Rectal smooth muscle tissue (tissue), 1 donor: ENCODE data around the gene APH1A.
A peak's percentile ranks its signal among the peaks of the same experiment; 100 is the strongest.
"Not testable (repeated sequence)": the region's sequence is repeated elsewhere in the genome, so short reads cannot be mapped to it uniquely, and the experiment has no call there.

ENCODE experiments used
- H3K27ac ChIP-seq: one replicate; pipeline ENCODE4 v1.7.0; 2013; ENCODE audit warnings: low read depth, low read length, inconsistent platforms
- H3K27me3 ChIP-seq: one replicate; pipeline ENCODE4 v1.7.0; 2013; ENCODE audit warnings: low read length; ENCODE audit not compliant: control insufficient read depth, insufficient read depth
- H3K36me3 ChIP-seq: one replicate; pipeline ENCODE4 v1.7.0; 2013; ENCODE audit warnings: low read length; ENCODE audit not compliant: control insufficient read depth, insufficient read depth
- H3K4me1 ChIP-seq: one replicate; pipeline ENCODE4 v1.7.0; 2013; ENCODE audit warnings: low read length; ENCODE audit not compliant: control insufficient read depth, insufficient read depth
- H3K4me3 ChIP-seq: one replicate; pipeline ENCODE4 v1.7.0; 2013; ENCODE audit warnings: low read length
- H3K9ac ChIP-seq: one replicate; pipeline ENCODE4 v1.7.0; 2013; ENCODE audit warnings: low read length

Gene APH1A

GRCh38 chr1:150236614-150237100 is 32.2 kb downstream of the APH1A start:
- no peak overlapping the region for H3K27ac ChIP-seq
- H3K9ac ChIP-seq: peak overlapping the region; percentile 3
- H3K36me3 ChIP-seq: no peaks in the 10 kb centered on the region
- H3K27me3 ChIP-seq: no peaks in the 10 kb centered on the region
- H3K4me3 ChIP-seq: peak overlapping the region; percentile 76
- no peaks in the 10 kb centered on the region for H3K4me1 ChIP-seq

DNA sequence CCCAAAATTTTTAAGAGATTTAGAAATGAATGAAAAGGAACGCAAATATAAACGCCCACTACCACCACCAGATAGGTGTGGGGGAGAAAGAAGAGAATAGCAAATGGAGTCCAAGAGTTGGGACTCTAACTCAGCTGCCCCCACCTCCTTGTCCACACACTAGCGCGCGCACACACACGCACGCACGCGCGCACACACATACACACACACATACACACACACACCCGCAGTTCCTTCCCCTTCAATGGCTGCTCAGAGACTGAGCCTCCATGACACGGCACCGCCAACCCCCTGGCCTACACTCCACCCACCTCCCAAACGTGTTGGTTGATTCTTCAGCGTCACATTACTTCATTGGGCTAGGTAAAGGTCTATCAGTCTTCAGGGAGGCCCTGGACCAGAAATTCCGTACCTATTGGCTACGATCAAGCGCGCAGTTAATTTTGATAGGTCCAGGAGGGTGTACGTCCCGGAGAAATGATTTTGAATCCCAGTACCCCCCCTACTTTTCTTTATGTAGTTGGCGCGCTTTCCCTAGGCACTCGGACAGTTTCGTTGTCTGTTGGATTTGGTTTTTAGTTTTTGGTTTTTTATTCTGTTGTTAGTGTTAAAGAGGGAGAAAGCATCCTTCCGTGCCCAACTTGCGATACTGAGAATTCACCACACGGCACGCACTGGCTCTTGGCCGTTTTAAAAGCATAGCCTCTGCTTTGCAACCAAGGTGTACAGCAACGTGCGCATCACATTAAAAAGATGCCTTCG is 32.8 kb downstream of the APH1A start, which contains the start of gene ANP32E:
TSS of gene ANP32E (minus strand) at position 261 of the 762 bp plus-strand sequence. CDS start 326 bp downstream, outside the sequence.
- Histone ChIP-seq H3K36me3 (no peaks in the 10 kb centered on the region), H3K9ac (peak within 1 kb of the TSS; percentile 95), H3K4me3 (peak within 1 kb of the TSS; percentile 76), H3K4me1 (no peaks in the 10 kb centered on the region), H3K27ac (peak within 1 kb of the TSS; percentile 93), H3K27me3 (no peaks in the 10 kb centered on the region)

DNA sequence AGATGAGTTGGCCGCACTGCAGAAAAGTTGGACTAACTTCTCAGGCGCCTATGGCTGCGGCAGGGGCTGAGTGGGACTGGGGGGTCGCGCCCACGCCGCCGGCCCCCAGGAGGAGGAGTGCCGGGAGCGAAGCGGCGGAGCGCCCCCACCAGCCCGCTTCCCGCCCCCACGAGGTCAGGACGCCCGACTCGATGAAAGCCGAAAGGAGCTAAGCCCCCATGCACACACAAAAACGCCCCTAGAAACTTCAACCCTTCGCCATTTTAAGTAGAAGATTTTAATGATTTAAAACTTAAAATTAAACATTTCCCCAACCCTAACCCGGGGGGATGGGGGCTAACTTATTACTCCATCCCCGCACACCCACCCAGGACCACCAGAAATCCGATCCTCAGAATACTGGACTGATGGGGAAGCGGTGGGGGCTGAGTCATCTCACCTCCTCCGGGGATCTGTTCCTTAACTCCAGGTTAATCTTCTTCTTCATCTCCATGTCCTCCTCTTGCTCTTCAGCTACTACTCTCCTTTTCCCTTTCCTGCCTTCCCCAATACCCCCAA is 33.4 kb downstream of the APH1A start:
- no peaks in the 10 kb centered on the region for H3K4me1 ChIP-seq
- H3K36me3 ChIP-seq: no peaks in the 10 kb centered on the region
- H3K27ac ChIP-seq: peak overlapping the region; percentile 93
- H3K4me3 ChIP-seq: peak overlapping the region; percentile 76
- H3K9ac ChIP-seq: peak overlapping the region; percentile 95
- no peaks in the 10 kb centered on the region for H3K27me3 ChIP-seq

GRCh38 chr1:150234566-150235293 is 34.1 kb downstream of the APH1A start:
- H3K27me3 ChIP-seq: no peaks in the 10 kb centered on the region
- H3K4me1 ChIP-seq: no peaks in the 10 kb centered on the region
- H3K4me3 ChIP-seq: peak overlapping the region; percentile 76
- no peaks in the 10 kb centered on the region for H3K36me3 ChIP-seq
- peak overlapping the region; percentile 74 for H3K9ac ChIP-seq
- peak overlapping the region; percentile 93 for H3K27ac ChIP-seq

DNA sequence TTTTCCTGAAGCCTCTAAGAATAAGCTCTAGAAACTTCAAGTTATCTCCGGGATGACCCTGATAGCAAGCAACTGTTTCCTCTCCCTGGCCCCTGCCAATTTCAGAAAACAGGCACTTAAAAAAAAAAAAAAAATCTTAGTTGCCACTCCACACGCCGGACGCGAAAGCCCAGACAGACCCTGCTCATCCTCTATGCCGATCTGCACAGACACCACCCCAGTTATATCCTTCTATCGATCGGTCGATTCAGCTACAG is 34.6 kb downstream of the APH1A start:
- H3K27me3 ChIP-seq: no peaks in the 10 kb centered on the region
- peak overlapping the region; percentile 74 for H3K9ac ChIP-seq
- H3K4me1 ChIP-seq: no peaks in the 10 kb centered on the region
- peak overlapping the region; percentile 93 for H3K27ac ChIP-seq
- peak overlapping the region; percentile 76 for H3K4me3 ChIP-seq
- no peaks in the 10 kb centered on the region for H3K36me3 ChIP-seq

DNA sequence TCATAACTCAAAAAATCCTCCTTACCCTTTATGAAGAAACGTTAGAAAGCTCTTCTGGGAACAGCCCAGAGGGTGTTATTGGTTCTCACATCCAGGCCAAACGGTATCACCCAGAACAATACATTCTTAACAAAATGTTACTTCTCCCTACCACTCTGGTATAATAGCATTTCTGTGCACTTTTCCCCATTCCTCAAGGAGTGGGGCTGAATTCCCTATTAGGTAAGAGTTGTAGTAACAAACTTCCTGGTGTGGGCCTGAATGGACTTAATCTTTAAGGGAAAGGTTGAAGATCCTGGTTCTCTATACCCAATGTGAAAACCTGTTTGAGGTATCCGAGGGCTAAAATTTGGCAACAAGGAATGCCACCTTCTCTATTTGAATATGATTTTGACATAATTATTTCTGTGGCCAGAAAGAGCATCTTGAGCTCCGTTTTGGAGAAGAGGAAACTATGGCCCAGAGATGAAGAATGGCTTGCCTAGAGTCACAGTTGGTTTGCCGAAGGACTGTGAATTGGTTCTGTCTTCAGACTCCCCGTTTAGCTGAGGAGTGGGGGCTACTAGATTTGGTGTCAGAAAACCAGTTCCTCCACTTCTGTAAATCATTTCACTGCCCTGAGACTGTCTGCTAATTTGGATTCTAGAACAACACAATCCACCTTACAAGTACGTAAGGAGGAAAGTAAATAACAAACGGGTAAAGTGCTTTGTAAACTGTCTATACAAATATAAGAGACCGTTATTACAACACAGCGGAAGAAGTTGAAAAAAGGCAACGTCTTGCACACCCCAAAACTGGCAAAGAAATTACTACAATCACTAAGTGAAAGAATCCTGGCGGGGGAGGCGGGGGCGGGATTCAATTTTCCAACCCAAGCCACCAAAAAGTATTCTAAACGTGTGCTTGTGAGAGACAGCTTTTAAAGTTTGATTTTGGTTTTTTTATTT is 35.2 kb downstream of the APH1A start:
- no peaks in the 10 kb centered on the region for H3K36me3 ChIP-seq
- H3K27me3 ChIP-seq: no peaks in the 10 kb centered on the region
- H3K4me1 ChIP-seq: no peaks in the 10 kb centered on the region
- peak overlapping the region; percentile 49 for H3K9ac ChIP-seq
- peak overlapping the region; percentile 76 for H3K4me3 ChIP-seq
- peak overlapping the region; percentile 93 for H3K27ac ChIP-seq

DNA sequence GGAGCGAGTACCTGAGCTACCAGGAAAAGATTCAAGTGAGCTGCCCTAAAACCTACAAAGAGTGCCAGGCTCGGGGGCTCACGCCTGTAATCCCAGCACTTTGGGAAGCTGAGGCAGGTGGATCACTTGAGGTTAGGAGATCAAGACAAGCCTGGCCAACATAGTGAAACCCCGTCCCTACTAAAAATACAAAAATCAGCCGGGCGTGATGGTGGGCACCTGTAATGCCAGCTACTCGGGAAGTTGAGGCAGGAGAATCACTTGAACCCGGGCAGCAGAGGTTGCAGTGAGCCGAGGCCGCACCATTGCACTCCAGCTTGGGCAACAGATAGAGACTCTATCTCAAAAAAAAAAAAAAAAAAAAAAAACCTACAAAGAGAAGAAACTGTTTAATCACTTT is 35.9 kb downstream of the APH1A start:
- not testable (repeated sequence) for H3K9ac ChIP-seq, H3K36me3 ChIP-seq, H3K27me3 ChIP-seq, H3K4me3 ChIP-seq, H3K4me1 ChIP-seq
- H3K27ac ChIP-seq: peak overlapping the region; percentile 93

DNA sequence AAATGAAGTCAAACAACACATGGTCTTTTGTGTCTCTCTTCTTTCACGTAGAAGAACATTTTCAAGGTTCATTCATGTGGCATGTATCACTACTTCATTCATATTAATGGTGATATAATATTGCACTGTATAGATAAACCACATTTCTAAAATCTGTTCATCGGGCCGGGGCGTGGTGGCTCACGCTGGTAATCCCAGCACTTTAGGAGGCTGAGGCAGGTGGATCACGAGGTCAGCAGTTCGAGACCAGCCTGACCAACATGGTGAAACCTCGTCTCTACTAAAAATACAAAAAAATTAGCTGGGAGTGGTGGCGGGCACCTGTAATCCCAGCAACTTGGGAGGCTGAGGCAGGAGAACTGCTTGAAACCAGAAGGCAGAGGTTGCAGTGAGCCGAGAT is 40.6 kb downstream of the APH1A start:
- not testable (repeated sequence) for H3K27ac ChIP-seq, H3K4me3 ChIP-seq, H3K4me1 ChIP-seq, H3K9ac ChIP-seq, H3K27me3 ChIP-seq, H3K36me3 ChIP-seq

DNA sequence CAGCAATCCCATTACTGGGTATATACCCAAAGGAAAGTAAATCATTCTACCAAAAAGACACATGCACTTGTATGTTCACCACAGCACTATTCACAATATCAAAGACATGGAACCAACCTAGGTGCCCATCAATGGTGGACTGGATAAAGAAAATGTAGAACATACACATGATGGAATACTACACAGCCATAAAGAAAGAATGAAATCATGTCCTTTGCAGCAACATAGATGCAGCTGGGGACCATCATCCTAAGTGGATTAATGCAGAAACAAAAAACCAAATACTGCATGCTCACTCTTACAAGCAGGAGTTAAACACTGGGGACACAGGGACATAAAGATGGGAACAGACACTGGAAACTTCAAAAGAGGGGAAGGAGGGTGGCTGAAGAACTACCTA is 41.6 kb downstream of the APH1A start:
- no peak overlapping the region for H3K4me3 ChIP-seq
- peaks cover 7% of the 10 kb centered on the region for H3K36me3 ChIP-seq
- H3K4me1 ChIP-seq: no peaks in the 10 kb centered on the region
- H3K9ac ChIP-seq: no peak overlapping the region
- H3K27ac ChIP-seq: no peak overlapping the region
- no peaks in the 10 kb centered on the region for H3K27me3 ChIP-seq

DNA sequence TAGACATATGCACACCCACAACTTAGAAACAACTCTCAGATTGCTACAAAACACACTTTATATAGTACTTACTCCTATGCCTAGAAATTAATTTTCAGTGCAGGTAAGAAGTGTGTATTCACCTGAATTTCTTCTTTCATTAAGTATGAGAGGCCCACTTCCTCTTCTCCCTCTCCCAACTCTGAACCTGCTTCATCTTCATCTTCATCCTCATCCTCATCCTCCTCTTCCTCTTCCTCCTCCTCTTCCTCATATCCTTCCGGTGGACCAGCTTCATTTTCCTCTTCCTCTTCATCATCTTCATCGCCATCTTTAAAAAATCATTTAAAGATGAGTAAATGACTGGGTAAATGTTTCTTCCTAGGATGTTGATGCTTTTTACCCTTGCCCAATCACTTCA is 42.3 kb downstream of the APH1A start:
- peaks cover 7% of the 10 kb centered on the region for H3K36me3 ChIP-seq

DNA sequence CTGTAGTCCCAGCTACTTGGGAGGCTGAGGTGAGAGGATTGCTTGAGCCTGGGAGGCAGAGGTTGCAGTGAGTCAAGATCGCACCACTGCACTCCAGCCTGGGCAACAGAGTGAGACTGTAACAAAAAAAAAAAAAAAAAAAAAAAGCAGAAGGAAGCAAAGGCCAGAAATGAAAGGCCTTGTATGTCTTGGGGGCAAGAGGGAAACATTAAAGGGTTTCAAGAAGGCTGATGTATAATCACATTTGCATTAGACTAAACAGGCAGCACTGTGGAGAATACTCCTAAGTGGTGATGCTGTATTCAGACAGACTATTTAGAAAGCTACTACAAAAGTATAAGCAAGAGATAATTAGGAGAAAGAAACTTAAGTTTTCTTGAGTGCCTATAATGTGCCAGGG is 43.3 kb downstream of the APH1A start:
- peaks cover 7% of the 10 kb centered on the region for H3K36me3 ChIP-seq
- no peaks in the 10 kb centered on the region for H3K4me1 ChIP-seq
- H3K27ac ChIP-seq: no peak overlapping the region
- H3K9ac ChIP-seq: no peak overlapping the region
- no peaks in the 10 kb centered on the region for H3K27me3 ChIP-seq
- H3K4me3 ChIP-seq: no peak overlapping the region

More for the DNA sequence above, 42.3 kb downstream of the APH1A start:
- H3K27ac ChIP-seq: no peak overlapping the region
- no peaks in the 10 kb centered on the region for H3K27me3 ChIP-seq
- H3K4me1 ChIP-seq: no peaks in the 10 kb centered on the region
- no peak overlapping the region for H3K9ac ChIP-seq
- no peak overlapping the region for H3K4me3 ChIP-seq

GRCh38 chr1:150224983-150225382 is 43.8 kb downstream of the APH1A start:
- no peak overlapping the region for H3K27ac ChIP-seq
- H3K4me1 ChIP-seq: no peaks in the 10 kb centered on the region
- no peak overlapping the region for H3K9ac ChIP-seq
- H3K4me3 ChIP-seq: no peak overlapping the region
- no peaks in the 10 kb centered on the region for H3K27me3 ChIP-seq
- peaks cover 7% of the 10 kb centered on the region for H3K36me3 ChIP-seq
